GM23338 (cell line): Measurements from ENCODE around the gene SORCS2. TPM values are rescaled to one million over a fixed set of nuclear protein-coding genes. Genes with fewer than 3 reads are reported as not detected.

Source experiments
- ATAC-seq: fragments of 200-7000 bp; cut with Tn5 transposase; 3 replicates; pipeline ENCODE4 v1.9.1; 2020
- DNase-seq: peaks from one replicate; pipeline ENCODE4 v3.0.0-alpha.2; 2015; ENCODE audit warnings: low spot score
- H2AFZ ChIP-seq: fragments of 200-600 bp; sonication (generic); 2 replicates; pipeline ENCODE4 v1.8.0; 2016; ENCODE audit warnings: antibody characterized with exemption, mild to moderate bottlenecking, moderate library complexity
- H3F3A ChIP-seq: fragments of 200-600 bp; sonication (generic); replicated peaks from 2 replicates; pipeline ENCODE4 v1.8.0; 2017; ENCODE audit warnings: antibody characterized with exemption, mixed run types, low read depth
- H3K27ac ChIP-seq: fragments of 200-600 bp; sonication (generic); 2 replicates; pipeline ENCODE4 v1.6.1; 2016; ENCODE audit warnings: low read depth
- H3K27me3 ChIP-seq: fragments of 200-600 bp; sonication (generic); 2 replicates; pipeline ENCODE4 v1.8.0; 2016; ENCODE audit warnings: mild to moderate bottlenecking, mixed run types, moderate library complexity; ENCODE audit not compliant: insufficient read depth
- H3K36me3 ChIP-seq: fragments of 200-600 bp; sonication (generic); 2 replicates; pipeline ENCODE4 v1.8.0; 2016; ENCODE audit warnings: mild to moderate bottlenecking; ENCODE audit not compliant: insufficient read depth
- H3K4me1 ChIP-seq: fragments of 200-600 bp; sonication (generic); 2 replicates; pipeline ENCODE4 v1.8.0; 2016; ENCODE audit warnings: mild to moderate bottlenecking, moderate library complexity; ENCODE audit not compliant: insufficient read depth
- H3K4me2 ChIP-seq: fragments of 200-600 bp; sonication (generic); 2 replicates; pipeline ENCODE4 v1.7.1; 2017; ENCODE audit warnings: mixed run types
- H3K4me3 ChIP-seq: fragments of 200-600 bp; sonication (generic); 2 replicates; pipeline ENCODE4 v1.6.1; 2016; ENCODE audit warnings: mixed run types
- H3K79me2 ChIP-seq: fragments of 200-600 bp; sonication (generic); replicated peaks from 2 replicates; pipeline ENCODE4 v1.8.0; 2017; ENCODE audit warnings: mild to moderate bottlenecking; ENCODE audit not compliant: insufficient read depth
- H3K9me2 ChIP-seq: fragments of 200-600 bp; sonication (generic); 2 replicates; pipeline ENCODE4 v1.8.0; 2017; ENCODE audit not compliant: insufficient read depth
- H4K20me1 ChIP-seq: fragments of 200-600 bp; sonication (generic); replicated peaks from 2 replicates; pipeline ENCODE4 v1.8.0; 2017; ENCODE audit warnings: mild to moderate bottlenecking; ENCODE audit not compliant: insufficient read depth
- H3K27ac Mint-ChIP-seq: 2 replicates; pipeline ENCODE4 v1.8.0; 2020; ENCODE audit warnings: inconsistent platforms, mild to moderate bottlenecking, moderate library complexity, mixed read lengths
- H3K27me3 Mint-ChIP-seq: 3 replicates; pipeline ENCODE4 v1.8.0; 2022; ENCODE audit warnings: low read depth, mild to moderate bottlenecking, moderate library complexity, mixed read lengths, inconsistent platforms; ENCODE audit not compliant: insufficient read depth, poor library complexity
- H3K36me3 Mint-ChIP-seq: 3 replicates; pipeline ENCODE4 v1.8.0; 2021; ENCODE audit warnings: low read depth, mild to moderate bottlenecking, inconsistent platforms, moderate library complexity, mixed read lengths
- H3K4me1 Mint-ChIP-seq: 3 replicates; pipeline ENCODE4 v1.8.0; 2020; ENCODE audit warnings: mild to moderate bottlenecking, inconsistent platforms, mixed read lengths
- H3K4me3 Mint-ChIP-seq: 3 replicates; pipeline ENCODE4 v1.8.0; 2021; ENCODE audit warnings: moderate library complexity, mild to moderate bottlenecking, inconsistent platforms, mixed read lengths
- H3K9me3 Mint-ChIP-seq: 3 replicates; pipeline ENCODE4 v1.8.0; 2020; ENCODE audit warnings: moderate library complexity, mild to moderate bottlenecking, inconsistent platforms, mixed read lengths
- EZH2 ChIP-seq: fragments of 200-600 bp; sonication (generic); IDR thresholded peaks from one replicate; pipeline ENCODE4 v1.8.0; 2017; ENCODE audit warnings: antibody characterized with exemption, mild to moderate bottlenecking, low read depth; ENCODE audit not compliant: unreplicated experiment
- EZH2phosphoT487 ChIP-seq: fragments of 200-600 bp; sonication (generic); IDR thresholded peaks from one replicate; pipeline ENCODE4 v1.8.1; 2018; ENCODE audit warnings: antibody characterized with exemption; ENCODE audit not compliant: unreplicated experiment
- JUNB ChIP-seq: IDR thresholded peaks from one replicate; pipeline ENCODE4 v1.6.1; 2016; ENCODE audit warnings: antibody characterized with exemption; ENCODE audit not compliant: unreplicated experiment
- NANOG ChIP-seq: IDR thresholded peaks from 2 replicates; pipeline ENCODE4 v1.6.1; 2016; ENCODE audit warnings: antibody characterized with exemption, borderline replicate concordance
- POLR2AphosphoS5 ChIP-seq: IDR thresholded peaks from 2 replicates; pipeline ENCODE4 v1.6.1; 2016; ENCODE audit warnings: antibody characterized with exemption, low read depth
- STAT1 ChIP-seq: IDR thresholded peaks from one replicate; pipeline ENCODE4 v1.6.1; 2016; ENCODE audit warnings: antibody characterized with exemption; ENCODE audit not compliant: unreplicated experiment
- ZNF114 ChIP-seq: fragments of 250-450 bp; sonication (Bioruptor Pico); IDR thresholded peaks from 2 replicates; pipeline ENCODE4 v1.5.0; 2020; ENCODE audit warnings: mild to moderate bottlenecking, moderate library complexity
- ZNF331 ChIP-seq: fragments of 250-450 bp; sonication (Bioruptor Pico); IDR thresholded peaks from 2 replicates; pipeline ENCODE4 v1.5.0; 2020; ENCODE audit warnings: low read depth, mild to moderate bottlenecking, moderate library complexity
- polyA plus RNA-seq: library from polyadenylated mRNA; unstranded; fragments of >200 nt; fragmentation: Nextera tagmentation; extraction: Ambion mirVana; gene quantifications from 2 replicates; pipeline ENCODE4 v1.2.1, GENCODE V29; 2016
- total RNA-seq: library from RNA; depleted of rRNA; stranded (reverse); fragments of >200 nt; shearing (Covaris generic); gene quantifications from 2 replicates; pipeline ENCODE4 v1.2.3, GENCODE V29; 2014
- TF ChIP-seq, protein P1 (sequence below), 2 experiments: fragments of 200-600 bp in 1 of 2; sonication (generic) in 1 of 2; conservative IDR thresholded peaks; 2 replicates each; pipeline versions ENCODE4 v1.5.1 to v1.6.1; 2016 to 2017; ENCODE audit warnings: antibody characterized with exemption in 2 of 2, low read depth in 2 of 2, mild to moderate bottlenecking in 2 of 2, moderate library complexity in 1 of 2
- TF ChIP-seq, protein P2 (sequence below): IDR thresholded peaks from 2 replicates; pipeline ENCODE4 v1.6.1; 2016; ENCODE audit warnings: antibody characterized with exemption
- TF ChIP-seq, protein P3 (sequence below): fragments of 250-450 bp; sonication (Bioruptor Pico); IDR thresholded peaks from 2 replicates; pipeline ENCODE4 v1.5.0; 2020; ENCODE audit warnings: mild to moderate bottlenecking, moderate library complexity

Gene SORCS2
- total and polyA plus RNA-seq, 2 experiments from 2014 or later, result 0.47 to 2.4 TPM

DNA sequence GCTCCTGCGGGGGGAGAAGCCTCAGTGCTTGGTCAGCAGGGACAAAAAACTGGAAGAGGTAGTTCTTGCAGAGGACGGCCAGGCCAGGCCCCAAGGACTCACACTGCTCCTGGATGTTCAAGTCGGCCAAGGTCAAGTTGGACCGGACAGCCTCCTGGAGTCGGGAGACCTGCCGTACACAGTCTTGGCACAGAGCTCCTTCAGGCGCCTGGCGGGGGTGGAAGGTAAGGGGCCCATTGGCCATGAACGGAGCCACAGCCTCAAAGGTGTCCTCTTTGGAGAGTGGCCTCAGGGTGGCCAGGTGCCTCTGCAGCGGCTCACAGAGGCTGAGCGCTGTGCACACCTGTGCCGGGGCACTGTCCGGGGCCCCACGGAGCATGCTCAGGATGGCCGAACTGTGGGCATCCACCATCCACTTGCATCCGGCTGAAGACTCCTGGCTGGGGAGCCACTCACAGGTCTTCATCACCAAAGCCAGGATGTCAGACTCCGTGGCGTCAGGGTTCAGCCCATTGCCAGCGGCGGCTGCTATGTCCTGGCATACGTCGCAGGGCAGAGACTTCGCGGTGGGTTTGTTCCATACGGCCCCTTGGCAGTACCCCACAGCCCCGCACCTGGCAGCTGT, 241.9 kb downstream of the SORCS2 start:
- Histone ChIP-seq H3K4me2 (no peak overlapping the region), H3K9me2 (no peaks in the 10 kb centered on the region), H3K79me2 (no peaks in the 10 kb centered on the region), H3K36me3 (no peaks in the 10 kb centered on the region), H2AFZ (no peak overlapping the region), H3K27ac (no peak overlapping the region), H3K27me3 (no peaks in the 10 kb centered on the region), H3F3A (no peaks in the 10 kb centered on the region), H3K4me1 (peaks cover 13% of the 10 kb centered on the region), H3K4me3 (no peak overlapping the region), H4K20me1 (no peaks in the 10 kb centered on the region)
- Mint-ChIP-seq H3K4me1 (peaks cover 25% of the 10 kb centered on the region), H3K4me3 (no peak overlapping the region), H3K36me3 (no peaks in the 10 kb centered on the region), H3K9me3 (peaks cover 5% of the 10 kb centered on the region; the same call in 2 of the 3 replicates), H3K27ac (no peak overlapping the region), H3K27me3 (peaks cover 15% of the 10 kb centered on the region)
- ATAC-seq (no peak), DNase-seq (no peak)
- TF ChIP-seq JUNB (no peak), POLR2AphosphoS5 (no peak), NANOG (no peak), STAT1 (no peak), EZH2phosphoT487 (no peak), EZH2 (no peak), ZNF114 (no peak), ZNF331 (CRISPR knock-in tag) (no peak)
- TF ChIP-seq, protein P1, sequence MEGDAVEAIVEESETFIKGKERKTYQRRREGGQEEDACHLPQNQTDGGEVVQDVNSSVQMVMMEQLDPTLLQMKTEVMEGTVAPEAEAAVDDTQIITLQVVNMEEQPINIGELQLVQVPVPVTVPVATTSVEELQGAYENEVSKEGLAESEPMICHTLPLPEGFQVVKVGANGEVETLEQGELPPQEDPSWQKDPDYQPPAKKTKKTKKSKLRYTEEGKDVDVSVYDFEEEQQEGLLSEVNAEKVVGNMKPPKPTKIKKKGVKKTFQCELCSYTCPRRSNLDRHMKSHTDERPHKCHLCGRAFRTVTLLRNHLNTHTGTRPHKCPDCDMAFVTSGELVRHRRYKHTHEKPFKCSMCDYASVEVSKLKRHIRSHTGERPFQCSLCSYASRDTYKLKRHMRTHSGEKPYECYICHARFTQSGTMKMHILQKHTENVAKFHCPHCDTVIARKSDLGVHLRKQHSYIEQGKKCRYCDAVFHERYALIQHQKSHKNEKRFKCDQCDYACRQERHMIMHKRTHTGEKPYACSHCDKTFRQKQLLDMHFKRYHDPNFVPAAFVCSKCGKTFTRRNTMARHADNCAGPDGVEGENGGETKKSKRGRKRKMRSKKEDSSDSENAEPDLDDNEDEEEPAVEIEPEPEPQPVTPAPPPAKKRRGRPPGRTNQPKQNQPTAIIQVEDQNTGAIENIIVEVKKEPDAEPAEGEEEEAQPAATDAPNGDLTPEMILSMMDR (conservative IDR thresholded peaks at IDR 0.05; ENCODE audit: low read depth in 2 of 2), result no peak
- TF ChIP-seq, protein P2, sequence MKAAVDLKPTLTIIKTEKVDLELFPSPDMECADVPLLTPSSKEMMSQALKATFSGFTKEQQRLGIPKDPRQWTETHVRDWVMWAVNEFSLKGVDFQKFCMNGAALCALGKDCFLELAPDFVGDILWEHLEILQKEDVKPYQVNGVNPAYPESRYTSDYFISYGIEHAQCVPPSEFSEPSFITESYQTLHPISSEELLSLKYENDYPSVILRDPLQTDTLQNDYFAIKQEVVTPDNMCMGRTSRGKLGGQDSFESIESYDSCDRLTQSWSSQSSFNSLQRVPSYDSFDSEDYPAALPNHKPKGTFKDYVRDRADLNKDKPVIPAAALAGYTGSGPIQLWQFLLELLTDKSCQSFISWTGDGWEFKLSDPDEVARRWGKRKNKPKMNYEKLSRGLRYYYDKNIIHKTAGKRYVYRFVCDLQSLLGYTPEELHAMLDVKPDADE, result no peak
- TF ChIP-seq, protein P3, sequence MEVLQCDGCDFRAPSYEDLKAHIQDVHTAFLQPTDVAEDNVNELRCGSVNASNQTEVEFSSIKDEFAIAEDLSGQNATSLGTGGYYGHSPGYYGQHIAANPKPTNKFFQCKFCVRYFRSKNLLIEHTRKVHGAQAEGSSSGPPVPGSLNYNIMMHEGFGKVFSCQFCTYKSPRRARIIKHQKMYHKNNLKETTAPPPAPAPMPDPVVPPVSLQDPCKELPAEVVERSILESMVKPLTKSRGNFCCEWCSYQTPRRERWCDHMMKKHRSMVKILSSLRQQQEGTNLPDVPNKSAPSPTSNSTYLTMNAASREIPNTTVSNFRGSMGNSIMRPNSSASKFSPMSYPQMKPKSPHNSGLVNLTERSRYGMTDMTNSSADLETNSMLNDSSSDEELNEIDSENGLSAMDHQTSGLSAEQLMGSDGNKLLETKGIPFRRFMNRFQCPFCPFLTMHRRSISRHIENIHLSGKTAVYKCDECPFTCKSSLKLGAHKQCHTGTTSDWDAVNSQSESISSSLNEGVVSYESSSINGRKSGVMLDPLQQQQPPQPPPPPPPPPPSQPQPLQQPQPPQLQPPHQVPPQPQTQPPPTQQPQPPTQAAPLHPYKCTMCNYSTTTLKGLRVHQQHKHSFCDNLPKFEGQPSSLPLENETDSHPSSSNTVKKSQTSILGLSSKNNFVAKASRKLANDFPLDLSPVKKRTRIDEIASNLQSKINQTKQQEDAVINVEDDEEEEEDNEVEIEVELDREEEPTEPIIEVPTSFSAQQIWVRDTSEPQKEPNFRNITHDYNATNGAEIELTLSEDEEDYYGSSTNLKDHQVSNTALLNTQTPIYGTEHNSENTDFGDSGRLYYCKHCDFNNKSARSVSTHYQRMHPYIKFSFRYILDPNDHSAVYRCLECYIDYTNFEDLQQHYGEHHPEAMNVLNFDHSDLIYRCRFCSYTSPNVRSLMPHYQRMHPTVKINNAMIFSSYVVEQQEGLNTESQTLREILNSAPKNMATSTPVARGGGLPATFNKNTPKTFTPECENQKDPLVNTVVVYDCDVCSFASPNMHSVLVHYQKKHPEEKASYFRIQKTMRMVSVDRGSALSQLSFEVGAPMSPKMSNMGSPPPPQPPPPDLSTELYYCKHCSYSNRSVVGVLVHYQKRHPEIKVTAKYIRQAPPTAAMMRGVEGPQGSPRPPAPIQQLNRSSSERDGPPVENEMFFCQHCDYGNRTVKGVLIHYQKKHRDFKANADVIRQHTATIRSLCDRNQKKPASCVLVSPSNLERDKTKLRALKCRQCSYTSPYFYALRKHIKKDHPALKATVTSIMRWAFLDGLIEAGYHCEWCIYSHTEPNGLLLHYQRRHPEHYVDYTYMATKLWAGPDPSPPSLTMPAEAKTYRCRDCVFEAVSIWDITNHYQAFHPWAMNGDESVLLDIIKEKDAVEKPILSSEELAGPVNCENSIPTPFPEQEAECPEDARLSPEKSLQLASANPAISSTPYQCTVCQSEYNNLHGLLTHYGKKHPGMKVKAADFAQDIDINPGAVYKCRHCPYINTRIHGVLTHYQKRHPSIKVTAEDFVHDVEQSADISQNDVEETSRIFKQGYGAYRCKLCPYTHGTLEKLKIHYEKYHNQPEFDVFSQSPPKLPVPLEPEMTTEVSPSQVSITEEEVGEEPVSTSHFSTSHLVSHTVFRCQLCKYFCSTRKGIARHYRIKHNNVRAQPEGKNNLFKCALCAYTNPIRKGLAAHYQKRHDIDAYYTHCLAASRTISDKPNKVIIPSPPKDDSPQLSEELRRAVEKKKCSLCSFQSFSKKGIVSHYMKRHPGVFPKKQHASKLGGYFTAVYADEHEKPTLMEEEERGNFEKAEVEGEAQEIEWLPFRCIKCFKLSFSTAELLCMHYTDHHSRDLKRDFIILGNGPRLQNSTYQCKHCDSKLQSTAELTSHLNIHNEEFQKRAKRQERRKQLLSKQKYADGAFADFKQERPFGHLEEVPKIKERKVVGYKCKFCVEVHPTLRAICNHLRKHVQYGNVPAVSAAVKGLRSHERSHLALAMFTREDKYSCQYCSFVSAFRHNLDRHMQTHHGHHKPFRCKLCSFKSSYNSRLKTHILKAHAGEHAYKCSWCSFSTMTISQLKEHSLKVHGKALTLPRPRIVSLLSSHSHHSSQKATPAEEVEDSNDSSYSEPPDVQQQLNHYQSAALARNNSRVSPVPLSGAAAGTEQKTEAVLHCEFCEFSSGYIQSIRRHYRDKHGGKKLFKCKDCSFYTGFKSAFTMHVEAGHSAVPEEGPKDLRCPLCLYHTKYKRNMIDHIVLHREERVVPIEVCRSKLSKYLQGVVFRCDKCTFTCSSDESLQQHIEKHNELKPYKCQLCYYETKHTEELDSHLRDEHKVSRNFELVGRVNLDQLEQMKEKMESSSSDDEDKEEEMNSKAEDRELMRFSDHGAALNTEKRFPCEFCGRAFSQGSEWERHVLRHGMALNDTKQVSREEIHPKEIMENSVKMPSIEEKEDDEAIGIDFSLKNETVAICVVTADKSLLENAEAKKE (CRISPR knock-in tag), result no peak
